Immature natural killer cell (primary cell): Measurements from ENCODE around the gene MYO1C. TPM values are rescaled to one million over a fixed set of nuclear protein-coding genes. Genes with fewer than 3 reads are reported as not detected.
"Not testable (repeated sequence)": the region's sequence is repeated elsewhere in the genome, so short reads cannot be mapped to it uniquely, and the experiment has no call there.

ENCODE experiments used
- DNase-seq, 3 donors: peaks; one replicate each; pipeline ENCODE4 v3.0.0; 2022; ENCODE audit warnings: mixed read lengths in 1 of 3
- H3K27ac Mint-ChIP-seq, 6 donors: one replicate each; pipeline ENCODE4 v1.8.0; 2020; ENCODE audit warnings: mixed read lengths in 6 of 6, mild to moderate bottlenecking in 5 of 6, inconsistent platforms in 4 of 6, moderate library complexity in 3 of 6
- H3K27me3 Mint-ChIP-seq, 3 donors: one replicate each; pipeline ENCODE4 v1.8.0; 2020 to 2021; ENCODE audit warnings: low read depth in 3 of 3, mild to moderate bottlenecking in 3 of 3, mixed read lengths in 3 of 3, moderate library complexity in 3 of 3, inconsistent platforms in 1 of 3
- H3K36me3 Mint-ChIP-seq, 3 donors: one replicate each; pipeline ENCODE4 v1.8.0; 2020; ENCODE audit warnings: mixed read lengths in 3 of 3, inconsistent platforms in 2 of 3, mild to moderate bottlenecking in 2 of 3
- H3K4me1 Mint-ChIP-seq, 2 donors: one replicate each; pipeline ENCODE4 v1.8.0; 2020; ENCODE audit warnings: inconsistent platforms in 2 of 2, mild to moderate bottlenecking in 2 of 2, mixed read lengths in 2 of 2, moderate library complexity in 1 of 2
- H3K4me3 Mint-ChIP-seq, 5 donors: one replicate each; pipeline ENCODE4 v1.8.0; 2020; ENCODE audit warnings: mild to moderate bottlenecking in 5 of 5, mixed read lengths in 5 of 5, inconsistent platforms in 3 of 5, moderate library complexity in 3 of 5
- H3K9me3 Mint-ChIP-seq, 6 donors: one replicate each; pipeline ENCODE4 v1.8.0; 2020; ENCODE audit warnings: mild to moderate bottlenecking in 6 of 6, mixed read lengths in 6 of 6, inconsistent platforms in 4 of 6, moderate library complexity in 3 of 6
- polyA plus RNA-seq, 3 donors: library from polyadenylated mRNA; unstranded; fragments of 300-500 nt; fragmentation: Illumina TruSeq; gene quantifications; one replicate each; pipeline ENCODE4 v1.2.3, GENCODE V29; 2021

Gene MYO1C
- polyA plus RNA-seq, 3 donors from 2014 or later = 0.63 to 0.86 TPM; not detected in 1

- H3K27ac Mint-ChIP-seq = peak within 1 kb of the TSS; percentile 94 to 96 (median 96)
- peak within 1 kb of the TSS; percentile 91 to 97 (median 93) for H3K4me3 Mint-ChIP-seq
- peak; percentile 98 to 99 (median 99) for DNase-seq
- H3K9me3 Mint-ChIP-seq = no peaks in the 10 kb centered on the region
- H3K36me3 Mint-ChIP-seq = peaks cover 0 to 22% (median 9%) of the 10 kb centered on the region in 3 donors
- peaks cover 26 to 29% of the 10 kb centered on the region in 2 donors for H3K4me1 Mint-ChIP-seq
- peaks cover 0 to 9% (median 0%) of the 10 kb centered on the region in 3 donors for H3K27me3 Mint-ChIP-seq
These were observed 24.1 kb upstream of the MYO1C start, which contains the start of gene INPP5K for GRCh38 chr17:1516388-1517161. TSS of gene INPP5K (minus strand) at chr17:1516612. CDS start at chr17:1516499, 113 bp downstream.

GRCh38 chr17:1515640-1516387 lies 23.3 kb upstream of the MYO1C start:
- H3K36me3 Mint-ChIP-seq = peaks cover 0 to 21% (median 9%) of the 10 kb centered on the region in 3 donors
- DNase-seq = peak; percentile 63 to 69 (median 66)
- peaks cover 0 to 9% (median 0%) of the 10 kb centered on the region in 3 donors for H3K27me3 Mint-ChIP-seq
- peak overlapping the region; percentile 94 to 96 (median 96) for H3K27ac Mint-ChIP-seq
- no peaks in the 10 kb centered on the region for H3K9me3 Mint-ChIP-seq
- peaks cover 26 to 29% of the 10 kb centered on the region in 2 donors for H3K4me1 Mint-ChIP-seq
- peak overlapping the region; percentile 91 to 97 (median 93) for H3K4me3 Mint-ChIP-seq

GRCh38 chr17:1512351-1512750 lies 19.9 kb upstream of the MYO1C start:
- H3K27ac Mint-ChIP-seq = no peak overlapping the region
- peaks cover 0 to 11% (median 2%) of the 10 kb centered on the region in 3 donors for H3K27me3 Mint-ChIP-seq
- H3K4me1 Mint-ChIP-seq = peaks cover 23 to 31% of the 10 kb centered on the region in 2 donors
- peak overlapping the region in 1 of 5 donors; percentile 7 for H3K4me3 Mint-ChIP-seq
- no peaks in the 10 kb centered on the region for H3K9me3 Mint-ChIP-seq
- DNase-seq = no peak
- peaks cover 5 to 31% (median 13%) of the 10 kb centered on the region in 3 donors for H3K36me3 Mint-ChIP-seq

- DNase-seq = no peak
These were observed 19.4 kb upstream of the MYO1C start for GRCh38 chr17:1511756-1512321.

GRCh38 chr17:1511290-1511689 lies 18.8 kb upstream of the MYO1C start:
- no peak overlapping the region for H3K27ac Mint-ChIP-seq

More at GRCh38 chr17:1511756-1512321, 19.4 kb upstream of the MYO1C start:
- Mint-ChIP-seq H3K4me3 (no peak overlapping the region), H3K27me3 (peaks cover 0 to 11% (median 2%) of the 10 kb centered on the region in 3 donors), H3K36me3 (peaks cover 9 to 35% (median 13%) of the 10 kb centered on the region in 3 donors), H3K9me3 (no peaks in the 10 kb centered on the region), H3K27ac (no peak overlapping the region), H3K4me1 (peaks cover 23 to 31% of the 10 kb centered on the region in 2 donors)

GRCh38 chr17:1509290-1509881 lies 16.9 kb upstream of the MYO1C start:
- Mint-ChIP-seq H3K36me3 (peaks cover 12 to 49% (median 12%) of the 10 kb centered on the region in 3 donors), H3K9me3 (no peaks in the 10 kb centered on the region), H3K27ac (no peak overlapping the region), H3K4me1 (peaks cover 9 to 15% of the 10 kb centered on the region in 2 donors), H3K27me3 (peaks cover 2 to 8% (median 4%) of the 10 kb centered on the region in 3 donors), H3K4me3 (no peak overlapping the region)
- no peak for DNase-seq

More at GRCh38 chr17:1511290-1511689, 18.8 kb upstream of the MYO1C start:
- H3K36me3 Mint-ChIP-seq = peaks cover 9 to 41% (median 13%) of the 10 kb centered on the region in 3 donors
- DNase-seq = no peak
- H3K4me3 Mint-ChIP-seq = no peak overlapping the region
- H3K9me3 Mint-ChIP-seq = no peaks in the 10 kb centered on the region
- H3K27me3 Mint-ChIP-seq = peaks cover 0 to 10% (median 4%) of the 10 kb centered on the region in 3 donors
- peaks cover 23 to 31% of the 10 kb centered on the region in 2 donors for H3K4me1 Mint-ChIP-seq

- not testable (repeated sequence) for DNase-seq, H3K4me3 Mint-ChIP-seq, H3K9me3 Mint-ChIP-seq, H3K27ac Mint-ChIP-seq, H3K4me1 Mint-ChIP-seq
- Mint-ChIP-seq H3K36me3 (peaks cover 13 to 52% (median 17%) of the 10 kb centered on the region in 3 donors), H3K27me3 (peaks cover 4 to 14% (median 5%) of the 10 kb centered on the region in 3 donors)
These were observed 16.2 kb upstream of the MYO1C start for GRCh38 chr17:1508709-1509108.

GRCh38 chr17:1506649-1507267 lies 14.3 kb upstream of the MYO1C start:
- Mint-ChIP-seq H3K27ac (no peak overlapping the region), H3K4me1 (peaks cover 2 to 7% of the 10 kb centered on the region in 2 donors), H3K36me3 (peaks cover 14 to 47% (median 17%) of the 10 kb centered on the region in 3 donors), H3K9me3 (no peaks in the 10 kb centered on the region), H3K4me3 (no peak overlapping the region), H3K27me3 (peaks cover 4 to 15% (median 5%) of the 10 kb centered on the region in 3 donors)
- no peak for DNase-seq

GRCh38 chr17:1505586-1505985 lies 13.1 kb upstream of the MYO1C start:
- peaks cover 14 to 43% (median 17%) of the 10 kb centered on the region in 3 donors for H3K36me3 Mint-ChIP-seq
- DNase-seq = no peak
- no peaks in the 10 kb centered on the region for H3K9me3 Mint-ChIP-seq
- H3K4me1 Mint-ChIP-seq = peaks cover 2 to 7% of the 10 kb centered on the region in 2 donors
- peak overlapping the region in 3 of 6 donors; percentile 6 to 71 (median 32) for H3K27ac Mint-ChIP-seq
- no peak overlapping the region for H3K4me3 Mint-ChIP-seq
- peaks cover 4 to 17% (median 5%) of the 10 kb centered on the region in 3 donors for H3K27me3 Mint-ChIP-seq

- Mint-ChIP-seq H3K36me3 (peaks cover 11 to 37% (median 17%) of the 10 kb centered on the region in 3 donors), H3K27ac (no peak overlapping the region), H3K9me3 (no peaks in the 10 kb centered on the region), H3K4me1 (peaks cover 2 to 6% of the 10 kb centered on the region in 2 donors), H3K27me3 (peaks cover 4 to 17% (median 5%) of the 10 kb centered on the region in 3 donors), H3K4me3 (no peak overlapping the region)
- no peak for DNase-seq
These were observed 12.4 kb upstream of the MYO1C start for GRCh38 chr17:1504866-1505265.

- Mint-ChIP-seq H3K27ac (no peak overlapping the region), H3K36me3 (peaks cover 5 to 27% (median 11%) of the 10 kb centered on the region in 3 donors)
These were observed 11.2 kb upstream of the MYO1C start for GRCh38 chr17:1503699-1504098.

GRCh38 chr17:1498869-1499268 lies 6.4 kb upstream of the MYO1C start:
- peaks cover 2 to 13% (median 5%) of the 10 kb centered on the region in 3 donors for H3K36me3 Mint-ChIP-seq
- H3K4me1 Mint-ChIP-seq = no peaks in the 10 kb centered on the region
- DNase-seq = no peak
- H3K27me3 Mint-ChIP-seq = peaks cover 0 to 12% (median under 1%) of the 10 kb centered on the region in 3 donors
- no peak overlapping the region for H3K4me3 Mint-ChIP-seq
- H3K27ac Mint-ChIP-seq = no peak overlapping the region
- H3K9me3 Mint-ChIP-seq = no peaks in the 10 kb centered on the region

More at GRCh38 chr17:1503699-1504098, 11.2 kb upstream of the MYO1C start:
- H3K9me3 Mint-ChIP-seq = no peaks in the 10 kb centered on the region
- no peaks in the 10 kb centered on the region for H3K4me1 Mint-ChIP-seq
- H3K27me3 Mint-ChIP-seq = peaks cover 4 to 16% (median 5%) of the 10 kb centered on the region in 3 donors
- DNase-seq = no peak
- H3K4me3 Mint-ChIP-seq = no peak overlapping the region
